K562 (cell line): ENCODE results near the gene FARP1. TPM values are rescaled to one million over a fixed set of nuclear protein-coding genes. Genes with fewer than 3 reads are reported as not detected.

Experiments used
- ATAC-seq: fragments of 200-7000 bp; cut with Tn5 transposase; 3 replicates; pipeline ENCODE4 v1.9.1; 2020; ENCODE audit warnings: moderate library complexity
- BruUV-seq: library from RNA; stranded (reverse); fragments of 400-500 nt; replicated peaks from 2 replicates; lab custom pipeline; 2021; lab: Mats Ljungman, UMichigan
- CTCF ChIA-PET: fragments of 300-600 bp; formaldehyde crosslinking; extraction: SDS; loops from one replicate; lab custom pipeline; 2021; ENCODE audit warnings: low intra/inter-chr PET ratio; lab: Yijun Ruan, JAX
- POLR2A ChIA-PET: fragments of 300-600, 350-650 bp; sonication (Branson Sonifier 250); formaldehyde crosslinking; extraction: SDS; loops from one replicate; lab custom pipeline; 2021; ENCODE audit warnings: antibody characterized with exemption, inconsistent platforms; lab: Yijun Ruan, JAX
- DNase-seq, 4 experiments: peaks; one replicate each; pipeline versions ENCODE4 v3.0.0 to v3.0.0-alpha.2; 2011 to 2018; ENCODE audit warnings: low spot score in 3 of 4, mixed read lengths in 3 of 4; ENCODE audit errors: extremely low read depth in 1 of 4
- FAIRE-seq: peaks from 2 replicates; lab custom pipeline; 2011; peaks lifted over from hg19 to GRCh38; lab: Jason Lieb, UNC
- H2AFZ ChIP-seq: 2 replicates; pipeline ENCODE4 v1.6.0; 2011; ENCODE audit warnings: low read depth, low read length, control low read depth, inconsistent platforms
- H3K27ac ChIP-seq: fragments of 200-600 bp; 3 replicates; pipeline ENCODE4 v1.8.0; 2011; ENCODE audit warnings: low read depth, mild to moderate bottlenecking, control low read depth, inconsistent platforms, low read length, moderate library complexity, mixed read lengths; ENCODE audit errors: extremely low read depth
- H3K27me3 ChIP-seq, 2 experiments: fragments of 300-600 bp in 1 of 2; 2 replicates in 1 of 2; 3 replicates in 1 of 2; pipeline versions ENCODE4 v1.6.0 to v1.8.0; 2011; ENCODE audit warnings: inconsistent platforms in 2 of 2, low read length in 2 of 2, mild to moderate bottlenecking in 1 of 2, mixed read lengths in 1 of 2, moderate library complexity in 1 of 2; ENCODE audit not compliant: control insufficient read depth in 2 of 2, insufficient read depth in 2 of 2
- H3K36me3 ChIP-seq: fragments of 300-600 bp; 3 replicates; pipeline ENCODE4 v1.8.0; 2011; ENCODE audit warnings: mild to moderate bottlenecking, low read length, inconsistent platforms; ENCODE audit not compliant: control insufficient read depth, insufficient read depth
- H3K4me1 ChIP-seq, 2 experiments: fragments of 200-600 bp in 1 of 2; replicated peaks in 1 of 2; 2 replicates in 1 of 2; 3 replicates in 1 of 2; pipeline versions ENCODE4 v1.5.1 to v1.8.0; 2011; ENCODE audit warnings: inconsistent platforms in 2 of 2, low read length in 2 of 2, mild to moderate bottlenecking in 1 of 2, mixed read lengths in 1 of 2, moderate library complexity in 1 of 2; ENCODE audit not compliant: control insufficient read depth in 2 of 2, insufficient read depth in 2 of 2
- H3K4me2 ChIP-seq: 2 replicates; pipeline ENCODE4 v1.6.1; 2011; ENCODE audit warnings: low read length, control low read depth, inconsistent platforms, mixed read lengths; ENCODE audit not compliant: insufficient read depth
- H3K4me3 ChIP-seq: fragments of 200-600 bp; sonication (generic), shearing (Covaris generic); 2 replicates; pipeline ENCODE4 v1.5.1; 2016; ENCODE audit warnings: control low read depth, inconsistent platforms
- H3K79me2 ChIP-seq: fragments of 200-600 bp; 3 replicates; pipeline ENCODE4 v1.8.0; 2011; ENCODE audit warnings: low read length, inconsistent platforms; ENCODE audit not compliant: control insufficient read depth, insufficient read depth
- H3K9ac ChIP-seq, 2 experiments: 2 replicates each; pipeline versions ENCODE4 v1.6.0 to v1.6.1; 2011; ENCODE audit warnings: low read depth in 2 of 2, low read length in 2 of 2, control low read depth in 1 of 2, inconsistent platforms in 1 of 2, mild to moderate bottlenecking in 1 of 2, mixed read lengths in 1 of 2; ENCODE audit not compliant: insufficient read depth in 1 of 2
- H3K9me1 ChIP-seq: one replicate; pipeline ENCODE4 v1.6.0; 2011; ENCODE audit warnings: inconsistent platforms, mild to moderate bottlenecking, low read length, moderate library complexity; ENCODE audit not compliant: control insufficient read depth, insufficient read depth
- H3K9me3 ChIP-seq: replicated peaks from 2 replicates; pipeline ENCODE4 v1.5.1; 2011; ENCODE audit warnings: low read depth, low read length, inconsistent platforms; ENCODE audit not compliant: control insufficient read depth, insufficient read depth
- H4K20me1 ChIP-seq: replicated peaks from 2 replicates; pipeline ENCODE4 v1.6.1; 2011; ENCODE audit warnings: low read length, inconsistent platforms, mixed read lengths; ENCODE audit not compliant: control insufficient read depth, insufficient read depth
- ASH1L ChIP-seq: fragments of 450-650 bp; IDR thresholded peaks from 2 replicates; pipeline ENCODE4 v1.6.1; 2018; ENCODE audit warnings: borderline replicate concordance, mild to moderate bottlenecking, low read depth; ENCODE audit not compliant: partially characterized antibody
- BMI1 ChIP-seq: fragments of 150-350 bp; IDR thresholded peaks from 2 replicates; pipeline ENCODE4 v1.6.1; 2014; ENCODE audit warnings: low read length
- FOXK2 ChIP-seq, 2 experiments: fragments of 450-650 bp; IDR thresholded peaks in 1 of 2; conservative IDR thresholded peaks in 1 of 2; 2 replicates each; pipeline ENCODE4 v1.6.1; 2016; ENCODE audit warnings: low read depth in 2 of 2, mild to moderate bottlenecking in 1 of 2
- KLF6 ChIP-seq: fragments of 250-450 bp; sonication (Bioruptor Pico); IDR thresholded peaks from 2 replicates; pipeline ENCODE4 v1.4.0; 2020; ENCODE audit warnings: mild to moderate bottlenecking, moderate library complexity, borderline replicate concordance
- MYNN ChIP-seq, 2 experiments: sonication (generic); formaldehyde crosslinking in 1 of 2; IDR thresholded peaks; 2 replicates each; pipeline versions ENCODE4 v1.5.0 to v1.6.1; 2016 to 2020; ENCODE audit warnings: antibody characterized with exemption in 1 of 2, missing genetic modification reagents in 1 of 2
- PHF8 ChIP-seq: fragments of 200-600 bp; sonication (generic); IDR thresholded peaks from 2 replicates; pipeline ENCODE4 v1.6.1; 2012; ENCODE audit warnings: mixed run types, mild to moderate bottlenecking, inconsistent platforms, low read length, moderate library complexity, borderline replicate concordance
- RBM34 ChIP-seq: fragments of 200-400 bp; formaldehyde crosslinking; IDR thresholded peaks from 2 replicates; pipeline ENCODE4 v1.6.1; 2018; ENCODE audit warnings: low read length, borderline replicate concordance; ENCODE audit not compliant: insufficient read depth
- TAF1 ChIP-seq: IDR thresholded peaks from 2 replicates; pipeline ENCODE4 v1.6.1; 2011; ENCODE audit warnings: mild to moderate bottlenecking, low read length, moderate library complexity; ENCODE audit not compliant: insufficient read depth, control insufficient read depth, severe bottlenecking; ENCODE audit errors: extremely low read depth
- TAL1 ChIP-seq: fragments of 450-650 bp; IDR thresholded peaks from 2 replicates; pipeline ENCODE4 v1.6.1; 2016; ENCODE audit warnings: mild to moderate bottlenecking
- TOE1 ChIP-seq, 2 experiments: fragments of 450-650 bp in 1 of 2; sonication (generic) in 1 of 2; formaldehyde crosslinking in 1 of 2; IDR thresholded peaks; 2 replicates each; pipeline versions ENCODE4 v1.7.1 to v1.8.0; 2016 to 2022; ENCODE audit warnings: borderline replicate concordance in 2 of 2, mild to moderate bottlenecking in 2 of 2, antibody characterized with exemption in 1 of 2, inconsistent platforms in 1 of 2, low read depth in 1 of 2, missing genetic modification reagents in 1 of 2, moderate library complexity in 1 of 2
- TRIM28 ChIP-seq: fragments of 450-650 bp; IDR thresholded peaks from 2 replicates; pipeline ENCODE4 v1.6.1; 2017
- ZNF184 ChIP-seq: sonication (generic); formaldehyde crosslinking; IDR thresholded peaks from 2 replicates; pipeline ENCODE4 v1.5.0; 2020; ENCODE audit warnings: missing genetic modification reagents
- ZNF511 ChIP-seq: sonication (generic); formaldehyde crosslinking; IDR thresholded peaks from 2 replicates; pipeline ENCODE4 v1.8.0; 2022; ENCODE audit warnings: mild to moderate bottlenecking, missing genetic modification reagents
- ZNF830 ChIP-seq: fragments of 250-450 bp; sonication (Bioruptor Pico); IDR thresholded peaks from 2 replicates; pipeline ENCODE4 v1.5.0; 2021; ENCODE audit warnings: mild to moderate bottlenecking
- WGBS: fragments of 100-300 bp; shearing (Covaris generic); methylation state at CpG from one replicate; pipeline ENCODE4 v1.1.6; 2016; ENCODE audit warnings: low coverage, mixed read lengths; ENCODE audit not compliant: insufficient coverage; ENCODE audit errors: missing lambda C conversion rate; 5-methylcytosine and 5-hydroxymethylcytosine counted together
- in situ Hi-C: fragments of 300-500 bp; cut with MboI; formaldehyde crosslinking; loops from 4 replicates; pipeline ENCODE4 v1.15.0; 2018; ENCODE audit warnings: inconsistent platforms, mixed read lengths
- intact Hi-C: fragments of 100-400 bp; cut with micrococcal nuclease; formaldehyde crosslinking; loops from 2 replicates; pipeline ENCODE4 v1.14.2; 2022
- polyA plus RNA-seq, 8 experiments: library from polyadenylated mRNA; depleted of rRNA in 4 of 8; stranded (reverse) in 5 of 8; unstranded in 3 of 8; fragments of >200 nt; fragmentation: Nextera tagmentation in 2 of 8; fragmentation: Illumina TruSeq in 1 of 8; extraction: Ambion mirVana in 2 of 8; extraction: Trizol in 1 of 8; gene quantifications; 2 replicates each; pipeline versions ENCODE4 v1.2.1 to v1.2.3, GENCODE V29; 2011 to 2014; ENCODE audit warnings: inconsistent platforms in 1 of 8, missing spikeins in 1 of 8
- total RNA-seq, 7 experiments: library from RNA; depleted of rRNA in 6 of 7; stranded (reverse); fragments of >200 nt in 6 of 7; fragmentation: Illumina TruSeq in 2 of 7; extraction: Trizol in 2 of 7; gene quantifications; 2 replicates each; pipeline versions ENCODE4 v1.2.1 to v1.2.3, GENCODE V29; 2011 to 2021; ENCODE audit warnings: low replicate concordance in 1 of 7
- TF ChIP-seq, protein P1 (sequence below), 2 experiments: IDR thresholded peaks; 2 replicates each; pipeline ENCODE4 v1.6.1; 2011; ENCODE audit warnings: borderline replicate concordance in 1 of 2, control low read depth in 1 of 2, low read depth in 1 of 2, low read length in 1 of 2, mild to moderate bottlenecking in 1 of 2, mixed read lengths in 1 of 2, moderate library complexity in 1 of 2; ENCODE audit not compliant: insufficient read depth in 1 of 2, insufficient read length in 1 of 2, poor library complexity in 1 of 2, severe bottlenecking in 1 of 2; ENCODE audit errors: extremely low read depth in 1 of 2
- TF ChIP-seq, protein P2 (sequence below), 2 experiments: fragments of 450-650 bp in 1 of 2; IDR thresholded peaks; 2 replicates each; pipeline ENCODE4 v1.6.1; 2011 to 2017; ENCODE audit warnings: low read depth in 2 of 2, antibody characterized with exemption in 1 of 2, borderline replicate concordance in 1 of 2, low read length in 1 of 2, mild to moderate bottlenecking in 1 of 2, mixed read lengths in 1 of 2; ENCODE audit not compliant: control insufficient read depth in 1 of 2

The FARP1 gene
- total and polyA plus RNA-seq, 9 of the 15 experiments (the other 6 are each of a cell fraction or from before 2014, with no cell fraction given): 0.03 to 0.29 (median 0.05) TPM; not detected in 3

- CTCF ChIA-PET: no interaction called here
- no peak for ATAC-seq
- TF ChIP-seq KLF6 (CRISPR knock-in tag) (no peak), TAL1 (no peak), ZNF184 (no peak), ZNF830 (CRISPR knock-in tag) (no peak), TOE1 (IDR thresholded peaks at IDR 0.05; ENCODE audit: borderline replicate concordance) (no peak), TOE1 (CRISPR knock-in tag; IDR thresholded peaks at IDR 0.05; ENCODE audit: borderline replicate concordance, low read depth) (no peak), TAF1 (no peak), PHF8 (no peak), TRIM28 (no peak), RBM34 (no peak), ZNF511 (CRISPR knock-in tag) (no peak), FOXK2 (conservative IDR thresholded peaks at IDR 0.05 in 1 of 2, IDR thresholded peaks at IDR 0.05 in 1 of 2; ENCODE audit: low read depth in 2 of 2) (no peak), ASH1L (no peak), MYNN (IDR thresholded peaks at IDR 0.05) (no peak), MYNN (CRISPR knock-in tag; IDR thresholded peaks at IDR 0.05) (no peak), BMI1 (no peak)
- TF ChIP-seq, protein P1, sequence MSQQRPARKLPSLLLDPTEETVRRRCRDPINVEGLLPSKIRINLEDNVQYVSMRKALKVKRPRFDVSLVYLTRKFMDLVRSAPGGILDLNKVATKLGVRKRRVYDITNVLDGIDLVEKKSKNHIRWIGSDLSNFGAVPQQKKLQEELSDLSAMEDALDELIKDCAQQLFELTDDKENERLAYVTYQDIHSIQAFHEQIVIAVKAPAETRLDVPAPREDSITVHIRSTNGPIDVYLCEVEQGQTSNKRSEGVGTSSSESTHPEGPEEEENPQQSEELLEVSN (IDR thresholded peaks at IDR 0.05; ENCODE audit: borderline replicate concordance in 1 of 2, extremely low read depth in 1 of 2, insufficient read depth in 1 of 2, insufficient read length in 1 of 2, low read depth in 1 of 2, low read length in 1 of 2, poor library complexity in 1 of 2, severe bottlenecking in 1 of 2): no peak
- TF ChIP-seq, protein P2, sequence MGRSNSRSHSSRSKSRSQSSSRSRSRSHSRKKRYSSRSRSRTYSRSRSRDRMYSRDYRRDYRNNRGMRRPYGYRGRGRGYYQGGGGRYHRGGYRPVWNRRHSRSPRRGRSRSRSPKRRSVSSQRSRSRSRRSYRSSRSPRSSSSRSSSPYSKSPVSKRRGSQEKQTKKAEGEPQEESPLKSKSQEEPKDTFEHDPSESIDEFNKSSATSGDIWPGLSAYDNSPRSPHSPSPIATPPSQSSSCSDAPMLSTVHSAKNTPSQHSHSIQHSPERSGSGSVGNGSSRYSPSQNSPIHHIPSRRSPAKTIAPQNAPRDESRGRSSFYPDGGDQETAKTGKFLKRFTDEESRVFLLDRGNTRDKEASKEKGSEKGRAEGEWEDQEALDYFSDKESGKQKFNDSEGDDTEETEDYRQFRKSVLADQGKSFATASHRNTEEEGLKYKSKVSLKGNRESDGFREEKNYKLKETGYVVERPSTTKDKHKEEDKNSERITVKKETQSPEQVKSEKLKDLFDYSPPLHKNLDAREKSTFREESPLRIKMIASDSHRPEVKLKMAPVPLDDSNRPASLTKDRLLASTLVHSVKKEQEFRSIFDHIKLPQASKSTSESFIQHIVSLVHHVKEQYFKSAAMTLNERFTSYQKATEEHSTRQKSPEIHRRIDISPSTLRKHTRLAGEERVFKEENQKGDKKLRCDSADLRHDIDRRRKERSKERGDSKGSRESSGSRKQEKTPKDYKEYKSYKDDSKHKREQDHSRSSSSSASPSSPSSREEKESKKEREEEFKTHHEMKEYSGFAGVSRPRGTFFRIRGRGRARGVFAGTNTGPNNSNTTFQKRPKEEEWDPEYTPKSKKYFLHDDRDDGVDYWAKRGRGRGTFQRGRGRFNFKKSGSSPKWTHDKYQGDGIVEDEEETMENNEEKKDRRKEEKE (IDR thresholded peaks at IDR 0.05; ENCODE audit: borderline replicate concordance in 1 of 2, control insufficient read depth in 1 of 2, low read depth in 2 of 2, low read length in 1 of 2): no peak
Observed at GRCh38 chr13:98141091-98141490, 1.8 kb upstream of the FARP1 start.

More at GRCh38 chr13:98141091-98141490, 1.8 kb upstream of the FARP1 start:
- H3K9me3 ChIP-seq: no peaks in the 10 kb centered on the region
- WGBS: 55% methylated on average over 7 of the region's 7 CpGs
- FAIRE-seq (no peak), DNase-seq (no peak)
- in situ Hi-C loops: no loop called here
- POLR2A ChIA-PET: interaction anchor here (1.0 kb wide), 1 partner anchor 285 kb away, joined by 3 read pairs; no protein-coding TSS in a partner anchor
- no peak overlapping the region for H3K9ac ChIP-seq
- no peak overlapping the region for H3K27ac ChIP-seq
- H3K4me2 ChIP-seq: no peak overlapping the region
- H3K4me1 ChIP-seq: peaks cover 0 to 18% of the 10 kb centered on the region in 2 experiments; a peak in 1 of 5 replicates
- no peak overlapping the region for H2AFZ ChIP-seq
- H3K36me3 ChIP-seq: no peaks in the 10 kb centered on the region
- no TSS peak for BruUV-seq
- H3K9me1 ChIP-seq: no peaks in the 10 kb centered on the region
- no peak overlapping the region for H3K4me3 ChIP-seq
- no peaks in the 10 kb centered on the region for H3K79me2 ChIP-seq
- intact Hi-C loops: no loop called here
- peaks cover 0 to 27% of the 10 kb centered on the region in 2 experiments; a peak in 2 of 5 replicates for H3K27me3 ChIP-seq
- H4K20me1 ChIP-seq: no peaks in the 10 kb centered on the region
